GM21367 (cell line): ENCODE results near the gene SVBP.
"Not testable (repeated sequence)": the region's sequence is repeated elsewhere in the genome, so short reads cannot be mapped to it uniquely, and the experiment has no call there.

ENCODE experiments used
- ATAC-seq: cut with Tn5 transposase; IDR thresholded peaks from one replicate; pipeline ENCODE4 v1.9.1; 2021; ENCODE audit not compliant: unreplicated experiment

The SVBP gene, protein sequence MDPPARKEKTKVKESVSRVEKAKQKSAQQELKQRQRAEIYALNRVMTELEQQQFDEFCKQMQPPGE

DNA sequence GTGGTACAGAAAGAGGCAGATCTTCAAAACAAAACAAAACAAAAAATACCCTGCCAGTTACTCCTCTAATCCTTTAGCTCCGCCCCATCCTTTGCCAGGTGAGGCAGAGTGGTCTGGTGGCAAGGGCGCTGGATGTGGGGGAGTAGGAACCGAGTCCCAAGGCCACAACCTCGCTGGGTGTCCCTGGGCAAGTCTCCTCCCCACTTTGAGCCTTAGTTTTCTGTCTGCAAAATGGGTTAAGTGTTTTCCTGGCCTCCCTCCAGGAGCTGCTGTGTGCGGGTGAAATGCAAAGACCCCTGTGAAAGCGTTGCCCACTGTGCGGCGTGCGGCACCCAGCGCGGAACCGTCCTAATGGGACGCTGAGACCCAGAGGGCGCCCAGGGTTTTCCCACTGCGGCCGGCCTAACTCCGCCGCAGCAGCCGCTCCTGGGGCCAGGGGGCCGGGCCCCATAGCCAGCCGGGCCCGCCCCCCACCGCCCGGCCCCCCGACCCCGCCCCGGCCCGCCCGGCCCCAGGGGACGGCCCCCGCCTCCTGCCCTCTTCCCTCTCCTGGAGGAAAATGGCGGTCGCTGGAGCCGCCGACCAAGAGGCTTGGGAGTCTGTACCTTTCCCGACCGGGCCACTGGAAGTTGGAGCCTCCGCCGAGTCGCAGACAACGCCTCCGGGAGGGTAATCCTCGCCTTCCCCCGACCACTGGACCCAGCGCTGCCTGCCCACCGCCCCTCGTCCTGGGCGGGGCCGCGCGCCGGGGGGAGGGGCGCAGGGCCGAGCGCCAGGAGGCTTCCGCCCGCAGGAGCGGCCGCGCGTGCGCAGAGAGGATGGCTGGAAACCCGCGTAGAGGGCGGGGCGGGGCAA, at the start of gene SVBP, which contains the start of gene ERMAP:
TSS of gene SVBP (minus strand) at position 813 of the 855 bp plus-strand sequence. CDS start 853 bp downstream, outside the sequence.
TSS of gene ERMAP (plus strand) at position 538 of the 855 bp plus-strand sequence. CDS start 13,327 bp downstream, outside the sequence.
- ATAC-seq, result peak; percentile 73

DNA sequence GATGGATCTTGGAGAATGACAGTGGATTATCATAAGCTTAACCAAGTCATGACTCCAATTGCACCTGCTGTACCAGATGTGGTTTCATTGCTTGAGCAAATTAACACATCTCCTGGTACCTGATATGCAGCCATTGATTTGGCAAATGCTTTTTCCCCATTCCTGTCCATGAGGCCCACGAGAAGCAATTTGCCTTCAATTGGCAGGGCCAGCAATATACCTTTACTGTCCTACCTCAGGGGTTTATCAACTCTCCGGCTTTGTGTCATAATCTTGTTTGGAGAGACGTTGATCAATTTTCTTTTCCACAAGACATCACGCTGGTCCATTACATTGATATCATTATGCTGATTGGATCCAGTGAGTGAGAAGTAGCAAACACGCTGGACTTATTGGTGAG, 49.4 kb upstream of the SVBP start:
- ATAC-seq, result no peak

DNA sequence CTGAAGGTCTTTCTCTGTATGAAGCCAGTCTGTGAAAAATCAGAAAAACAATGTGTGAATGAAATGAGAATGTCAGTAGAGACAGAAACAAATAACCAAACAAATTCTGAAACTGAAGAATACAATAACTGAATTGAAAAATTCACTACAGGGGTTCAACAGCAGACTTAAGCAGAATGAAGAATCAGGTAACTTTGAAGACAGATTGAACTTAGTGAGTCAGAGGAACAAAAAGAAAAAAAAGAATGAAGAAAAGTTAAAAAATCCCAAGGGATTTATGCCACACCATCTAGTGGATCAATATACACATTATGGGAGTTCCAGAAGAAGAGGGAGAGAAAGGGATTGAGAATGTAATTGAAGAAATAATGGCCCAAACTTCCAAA, 43.8 kb upstream of the SVBP start:
- ATAC-seq, result no peak

DNA sequence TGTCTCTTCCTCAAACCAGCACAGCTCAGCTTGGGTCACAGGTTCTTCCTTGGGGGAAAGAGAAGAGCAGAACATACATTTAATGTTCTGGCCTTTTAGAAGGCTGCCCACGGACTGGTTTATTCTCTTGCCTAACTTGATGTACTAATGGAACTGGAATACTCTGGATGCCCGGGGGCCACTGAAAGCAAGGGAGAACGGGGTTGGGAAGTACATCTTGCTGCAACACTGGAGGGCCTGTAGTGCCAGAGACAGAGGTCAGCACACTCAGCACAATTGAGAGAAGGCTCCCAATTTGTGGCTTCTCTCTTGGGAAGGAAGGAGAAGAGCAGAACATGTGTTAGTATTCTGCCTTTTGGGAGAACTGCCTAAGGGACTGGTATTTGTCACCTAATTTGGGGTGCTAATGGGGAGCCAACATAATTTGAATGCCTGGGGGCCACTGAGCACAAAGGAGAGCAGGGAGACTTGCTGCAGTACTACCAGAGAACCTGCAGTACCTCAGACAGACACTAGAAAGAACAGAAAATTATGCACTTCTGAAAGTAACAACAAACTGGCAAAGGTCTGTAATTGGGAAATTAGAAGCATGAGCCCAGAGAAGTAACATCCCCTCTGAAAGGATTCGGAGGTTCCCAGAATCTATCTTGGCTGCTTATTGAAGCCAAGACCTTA, 43.3 kb upstream of the SVBP start:
- ATAC-seq, result no peak

- ATAC-seq, result not testable (repeated sequence)
These were observed 42.2 kb upstream of the SVBP start for GRCh38 chr1:42859366-42859765.

GRCh38 chr1:42856554-42856953, 39.4 kb upstream of the SVBP start:
- not testable (repeated sequence) for ATAC-seq

DNA sequence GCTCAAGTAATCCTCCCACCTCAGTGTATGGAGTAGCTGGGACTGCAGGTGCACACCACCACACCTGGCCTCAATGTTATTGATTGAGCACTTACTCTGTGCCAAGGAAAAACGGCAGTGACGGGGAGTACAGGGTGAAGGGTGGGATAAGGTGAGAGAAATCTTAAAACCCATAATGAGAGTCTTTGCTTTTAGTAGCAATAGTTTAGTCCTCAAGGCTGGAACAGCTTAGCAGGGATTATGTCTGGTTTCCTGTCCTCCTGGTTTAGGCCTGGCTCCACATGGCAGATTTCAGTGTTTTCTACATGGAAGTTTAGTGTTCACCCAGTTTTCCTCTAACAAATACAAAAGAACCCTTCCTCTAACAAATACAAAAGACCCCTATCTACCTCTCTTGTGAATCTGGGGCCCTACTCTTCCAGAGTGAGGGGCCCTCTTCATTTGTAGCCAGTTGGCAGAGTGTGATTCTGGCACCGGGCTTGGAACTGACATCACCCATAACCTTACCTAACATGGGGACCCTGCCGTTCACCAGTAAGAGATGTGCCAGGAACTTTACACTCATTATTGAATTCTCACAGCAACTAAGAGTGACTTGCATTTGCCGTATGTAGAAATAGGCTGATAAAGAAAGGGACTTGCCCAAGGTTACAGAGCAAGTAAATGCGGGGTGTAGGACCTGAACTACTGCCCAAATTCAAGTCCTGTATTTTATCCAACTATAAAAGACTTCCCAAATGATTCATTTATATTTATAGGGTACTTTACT, 36.1 kb upstream of the SVBP start:
- ATAC-seq, result no peak

DNA sequence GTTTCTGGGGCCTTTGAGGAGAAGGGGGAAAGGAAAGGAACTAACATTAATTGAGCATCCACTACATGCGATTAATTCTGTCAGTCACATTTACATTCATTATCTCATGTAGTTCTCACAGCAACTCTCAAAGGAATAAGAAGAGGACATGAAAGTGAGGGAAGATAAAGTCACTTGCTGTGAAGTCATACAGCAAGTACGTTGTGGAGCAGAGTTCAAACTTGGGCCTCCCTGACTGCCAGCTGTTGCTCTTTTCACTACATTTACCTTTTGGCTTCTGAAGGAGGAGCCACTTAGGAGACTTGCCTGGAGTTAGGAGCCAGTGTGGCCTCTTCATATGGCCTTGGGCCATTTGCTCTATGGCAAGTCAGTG, 35.4 kb upstream of the SVBP start:
- no peak for ATAC-seq

DNA sequence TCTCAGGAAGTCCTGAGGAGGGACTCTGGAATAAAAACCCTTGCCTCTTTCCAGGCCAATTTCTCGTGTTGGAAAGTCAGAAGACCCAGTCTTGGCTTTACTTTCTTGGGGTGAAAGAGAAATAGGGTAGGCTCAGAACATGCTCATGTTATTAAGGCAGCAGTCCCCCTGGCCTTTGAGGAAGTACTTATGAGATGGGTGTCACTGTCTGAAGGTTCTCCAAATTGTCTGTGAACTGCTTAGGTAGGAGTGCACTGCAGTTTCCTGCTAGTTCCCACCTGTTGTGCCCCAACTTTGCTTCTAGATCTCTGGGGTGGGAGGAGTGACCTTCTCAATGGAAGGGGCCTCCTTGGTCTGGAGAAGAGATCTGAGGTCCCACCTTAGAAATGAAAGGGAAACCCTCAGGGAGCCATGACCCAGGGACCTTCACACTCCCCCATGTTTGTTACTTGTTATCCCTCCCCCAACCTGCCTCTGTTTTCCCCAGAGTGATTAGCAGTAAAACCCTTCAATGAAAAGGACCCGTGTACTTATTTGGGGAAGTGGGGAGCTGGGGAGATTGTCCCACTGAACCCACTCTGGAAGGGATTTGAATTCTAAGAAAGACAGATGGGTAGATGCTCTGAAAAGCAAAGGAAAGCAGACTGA, 34.9 kb upstream of the SVBP start:
- ATAC-seq, result no peak

DNA sequence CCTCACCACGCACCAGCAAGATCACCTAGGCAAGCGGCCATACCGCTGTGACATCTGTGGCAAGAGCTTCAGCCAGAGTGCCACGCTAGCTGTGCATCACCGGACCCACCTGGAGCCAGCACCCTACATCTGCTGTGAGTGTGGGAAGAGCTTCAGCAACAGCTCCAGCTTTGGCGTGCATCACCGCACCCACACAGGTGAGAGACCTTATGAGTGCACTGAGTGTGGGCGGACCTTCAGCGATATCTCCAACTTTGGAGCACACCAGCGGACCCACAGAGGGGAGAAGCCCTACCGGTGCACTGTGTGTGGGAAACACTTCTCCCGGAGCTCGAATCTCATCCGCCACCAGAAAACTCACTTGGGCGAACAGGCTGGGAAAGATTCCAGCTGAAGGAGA, 34.2 kb upstream of the SVBP start:
- no peak for ATAC-seq

GRCh38 chr1:42849944-42850343, 32.7 kb upstream of the SVBP start:
- ATAC-seq, result no peak

DNA sequence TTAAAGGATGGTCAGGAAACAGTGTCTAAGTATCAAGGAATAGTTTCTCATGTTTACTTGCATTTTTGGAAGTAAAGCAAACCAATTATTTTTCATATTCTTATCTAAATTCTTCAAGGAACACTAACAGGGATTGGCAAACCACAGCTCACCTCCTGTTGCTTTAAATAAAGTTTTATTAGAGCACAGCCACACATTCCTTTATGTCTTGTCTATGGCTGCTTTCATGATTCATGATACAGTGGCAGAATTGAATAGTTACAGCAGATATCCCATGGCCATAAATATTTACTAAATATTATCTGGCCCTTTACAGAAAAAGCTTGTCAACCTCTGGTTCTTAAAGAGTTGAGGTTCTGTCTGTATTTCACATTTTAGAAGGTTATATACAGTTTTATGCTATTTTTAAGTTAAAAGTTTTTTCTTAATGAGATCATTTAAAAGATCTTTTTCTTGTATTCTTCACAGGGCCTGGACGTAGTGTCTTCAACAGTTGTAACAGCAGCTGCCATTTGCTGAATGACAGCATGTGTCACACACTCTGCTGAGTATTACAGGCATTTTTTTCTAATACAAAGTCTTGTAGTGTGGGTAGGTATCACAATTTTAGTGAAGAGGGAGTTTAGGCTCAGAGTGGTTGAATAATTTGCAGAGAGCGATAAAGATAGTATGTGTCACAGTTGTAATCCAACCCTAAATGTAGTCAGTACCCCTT, 31.8 kb upstream of the SVBP start:
- no peak for ATAC-seq

DNA sequence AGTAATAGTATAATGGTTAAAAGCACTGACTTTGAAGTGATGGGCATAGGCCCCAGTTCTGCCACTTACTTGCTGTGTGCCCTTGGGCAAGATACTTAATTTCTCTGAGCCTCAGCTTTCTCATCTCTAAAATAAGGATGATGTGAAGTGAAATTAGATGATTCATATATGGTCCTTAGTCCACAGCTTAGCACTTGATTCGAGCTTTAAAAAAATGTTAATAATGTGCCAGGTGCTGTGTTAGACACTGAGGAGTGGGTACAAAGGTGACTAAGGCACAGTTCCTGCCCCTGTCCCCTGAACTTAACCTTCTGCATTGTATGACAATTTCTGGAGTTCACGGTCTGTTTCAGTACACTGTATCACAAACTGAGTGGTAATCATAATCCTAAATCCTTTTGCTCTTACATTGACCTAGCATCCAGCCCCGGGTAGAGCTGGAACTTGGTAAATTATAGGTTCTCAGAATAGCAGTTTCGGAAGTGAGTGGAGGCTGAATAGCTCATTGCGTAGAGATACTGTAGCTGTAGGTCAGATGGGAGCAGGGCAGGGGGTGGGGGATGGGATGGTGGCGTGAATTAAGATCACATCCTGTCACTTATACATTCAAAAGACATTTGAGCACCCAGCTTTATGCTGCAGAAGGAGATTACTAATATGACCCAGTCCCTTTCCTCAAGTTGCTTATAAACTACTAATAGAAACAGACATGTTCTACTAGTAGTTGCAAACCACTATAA, 30.7 kb upstream of the SVBP start:
- no peak for ATAC-seq

DNA sequence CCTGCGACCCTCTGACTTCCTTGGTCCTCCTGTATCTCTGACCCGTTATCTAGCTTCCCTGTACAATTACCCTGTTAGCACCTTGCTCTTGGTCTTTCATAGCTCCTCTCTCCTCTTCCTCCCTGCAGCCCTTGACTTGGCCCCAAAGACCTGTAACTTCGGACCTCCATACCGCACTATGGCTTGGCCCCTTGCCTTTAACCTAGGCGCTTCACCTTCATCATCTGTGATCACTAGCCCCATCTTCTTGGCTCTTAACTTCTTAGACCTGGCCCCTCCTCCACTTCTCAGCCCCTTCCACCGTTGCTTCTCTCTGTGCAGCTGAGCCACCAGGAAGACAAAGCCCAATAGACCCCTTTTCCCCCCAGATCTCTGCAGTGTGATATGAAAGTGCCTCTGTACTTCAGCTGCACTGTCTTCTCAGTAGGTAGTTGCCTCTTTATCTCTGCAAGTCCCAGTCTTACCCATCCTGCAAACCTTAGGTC, 30.0 kb upstream of the SVBP start:
- ATAC-seq, result no peak

DNA sequence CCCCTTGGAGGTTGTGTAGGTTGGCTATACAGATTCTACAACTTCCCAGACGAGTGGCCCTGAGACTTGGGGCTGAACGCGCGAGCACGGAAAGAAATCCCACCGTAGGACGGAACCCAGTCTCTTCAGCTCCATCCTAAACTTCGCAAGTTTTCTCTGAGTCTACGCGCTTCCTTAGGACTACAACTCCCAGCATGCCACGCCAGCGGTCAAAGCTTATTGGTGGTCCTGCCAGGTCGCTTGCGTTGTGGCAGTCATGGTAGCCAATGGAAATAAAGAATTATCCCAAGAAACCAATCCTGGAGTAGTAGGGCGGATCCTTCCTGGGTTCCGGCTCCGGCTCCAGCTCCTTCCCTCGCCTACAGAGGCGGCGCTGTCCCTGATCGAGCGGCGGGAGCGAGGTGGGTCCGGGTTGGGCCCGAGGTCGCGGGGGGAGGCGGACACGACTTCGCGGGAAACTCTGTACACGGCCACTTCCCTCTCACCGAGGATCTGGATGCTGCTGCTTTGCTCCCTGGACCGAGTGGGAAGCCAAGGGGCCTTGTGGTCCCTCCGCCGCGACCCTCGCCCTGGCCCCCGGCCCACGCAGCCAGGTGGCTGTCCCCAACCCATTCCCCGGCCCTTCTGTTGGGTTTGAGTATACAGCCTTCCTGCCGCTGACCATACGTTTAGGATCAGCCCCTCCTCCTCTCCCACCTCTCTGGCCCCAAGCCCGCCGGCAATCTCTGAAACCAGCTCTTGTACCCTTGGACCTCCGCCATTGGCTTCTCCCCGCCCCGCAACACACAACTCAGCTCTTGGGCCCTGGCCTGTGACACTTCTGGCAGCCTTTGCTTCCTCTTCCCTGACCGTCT, 29.3 kb upstream of the SVBP start, which contains the start of gene ZNF691:
TSS of gene ZNF691 (plus strand) at position 357 of the 854 bp plus-strand sequence. CDS start 3,046 bp downstream, outside the sequence.
- peak; percentile 87 for ATAC-seq

GRCh38 chr1:42845866-42846256, 28.7 kb upstream of the SVBP start:
- peak; percentile 16 for ATAC-seq

- ATAC-seq, result no peak
These were observed 28.0 kb upstream of the SVBP start for GRCh38 chr1:42845193-42845592.

- no peak for ATAC-seq
These were observed 27.5 kb upstream of the SVBP start for GRCh38 chr1:42844592-42845140.
